ES-I3 (cell line): ENCODE results near the gene UMODL1.

Experiments used
- H3K36me3 ChIP-seq: 2 replicates; pipeline ENCODE4 v1.6.1; 2013; ENCODE audit warnings: mild to moderate bottlenecking, low read length, control low read depth, moderate library complexity; ENCODE audit not compliant: insufficient read depth
- H3K4me1 ChIP-seq: 2 replicates; pipeline ENCODE4 v1.6.1; 2013; ENCODE audit warnings: mild to moderate bottlenecking, control low read depth, low read length; ENCODE audit not compliant: insufficient read depth
- H3K9ac ChIP-seq: 2 replicates; pipeline ENCODE4 v1.6.1; 2013; ENCODE audit warnings: low read depth, mild to moderate bottlenecking, low read length, moderate library complexity
- H3K9me3 ChIP-seq: 2 replicates; pipeline ENCODE4 v1.6.1; 2013; ENCODE audit warnings: mild to moderate bottlenecking, low read length, moderate library complexity; ENCODE audit not compliant: control insufficient read depth, insufficient read depth

UMODL1 gene

GRCh38 chr21:42031816-42032215 lies 39.3 kb upstream of the UMODL1 start:
- Histone ChIP-seq H3K9ac (no peak overlapping the region), H3K9me3 (no peaks in the 10 kb centered on the region), H3K4me1 (no peaks in the 10 kb centered on the region), H3K36me3 (no peaks in the 10 kb centered on the region)

GRCh38 chr21:42032266-42032665 lies 38.9 kb upstream of the UMODL1 start:
- H3K9me3 ChIP-seq: no peaks in the 10 kb centered on the region
- H3K36me3 ChIP-seq: no peaks in the 10 kb centered on the region
- H3K9ac ChIP-seq: no peak overlapping the region
- H3K4me1 ChIP-seq: no peaks in the 10 kb centered on the region

- no peak overlapping the region for H3K9ac ChIP-seq
- H3K9me3 ChIP-seq: no peaks in the 10 kb centered on the region
- H3K4me1 ChIP-seq: no peaks in the 10 kb centered on the region
- H3K36me3 ChIP-seq: no peaks in the 10 kb centered on the region
Observed at GRCh38 chr21:42032968-42033367, 38.1 kb upstream of the UMODL1 start.

GRCh38 chr21:42036313-42036712 lies 34.8 kb upstream of the UMODL1 start:
- H3K36me3 ChIP-seq: no peaks in the 10 kb centered on the region
- no peaks in the 10 kb centered on the region; the same call in 1 of the 2 replicates for H3K9me3 ChIP-seq
- no peak overlapping the region for H3K9ac ChIP-seq
- H3K4me1 ChIP-seq: peaks cover 6% of the 10 kb centered on the region; the same call in 1 of the 2 replicates

DNA sequence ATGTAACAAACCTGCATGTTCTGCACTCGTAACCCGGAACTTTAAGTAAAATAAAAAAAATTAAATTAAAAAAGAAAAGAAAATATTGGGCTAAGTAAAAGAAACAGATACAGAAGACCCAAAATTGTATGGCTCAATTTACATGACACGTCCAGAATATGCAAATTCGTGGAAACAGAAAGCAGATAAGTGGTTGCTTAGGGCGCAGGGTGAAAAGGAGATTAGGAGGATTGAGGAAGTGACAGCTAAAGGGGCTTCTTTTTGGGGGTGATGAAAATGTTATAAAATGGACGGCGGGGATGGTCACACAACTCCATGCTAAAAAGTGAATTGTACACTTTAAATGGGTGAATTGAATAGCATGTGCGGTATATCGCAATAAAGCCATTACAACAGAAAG lies 33.6 kb upstream of the UMODL1 start:
- H3K4me1 ChIP-seq: peaks cover 6% of the 10 kb centered on the region; the same call in 1 of the 2 replicates
- H3K9ac ChIP-seq: no peak overlapping the region
- no peaks in the 10 kb centered on the region; the same call in 1 of the 2 replicates for H3K9me3 ChIP-seq
- no peaks in the 10 kb centered on the region for H3K36me3 ChIP-seq

DNA sequence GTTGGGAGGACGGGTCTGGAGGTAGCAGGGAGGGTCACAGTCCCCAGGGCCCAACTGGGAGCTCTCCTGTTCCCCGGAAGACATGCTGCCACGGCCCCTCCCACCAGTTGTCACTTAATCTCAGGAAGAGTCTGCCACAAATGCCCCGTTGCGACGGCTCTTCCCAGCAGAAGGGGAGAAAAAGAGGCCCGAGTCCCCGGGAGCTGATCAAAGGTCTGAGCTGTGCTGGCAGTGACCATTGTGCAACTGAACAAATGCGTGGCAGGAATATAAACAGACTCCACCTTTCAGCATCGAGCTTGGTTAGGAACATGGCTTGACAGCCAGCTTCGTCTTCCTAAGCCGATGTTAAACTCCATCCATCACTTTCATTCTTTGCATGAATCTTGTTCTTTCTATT lies 33.2 kb upstream of the UMODL1 start:
- H3K36me3 ChIP-seq: no peaks in the 10 kb centered on the region

DNA sequence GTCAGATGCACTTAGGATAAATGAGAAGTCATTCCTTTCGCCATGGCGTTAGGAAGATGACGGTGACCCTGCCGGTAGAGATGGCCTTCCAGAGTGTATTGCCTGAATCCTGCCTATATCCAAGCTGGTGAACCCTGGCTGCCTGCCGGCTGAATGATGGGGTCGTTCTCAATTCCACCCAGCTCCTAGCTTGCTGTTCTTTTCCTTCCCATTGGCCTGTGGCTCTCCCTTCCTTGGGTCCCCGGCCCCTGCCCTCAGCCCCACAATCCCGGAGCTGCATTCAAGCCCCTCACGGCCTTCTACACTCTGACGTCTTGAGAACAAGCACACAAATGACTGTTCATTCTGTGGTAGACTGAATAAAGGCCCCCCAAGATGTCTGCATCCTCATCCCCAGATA lies 32.7 kb upstream of the UMODL1 start:
- Histone ChIP-seq H3K36me3 (no peaks in the 10 kb centered on the region), H3K9me3 (no peaks in the 10 kb centered on the region; the same call in 1 of the 2 replicates), H3K9ac (no peak overlapping the region), H3K4me1 (peaks cover 6% of the 10 kb centered on the region; the same call in 1 of the 2 replicates)

More for the DNA sequence above, 33.2 kb upstream of the UMODL1 start:
- Histone ChIP-seq H3K9me3 (no peaks in the 10 kb centered on the region; the same call in 1 of the 2 replicates), H3K4me1 (peaks cover 6% of the 10 kb centered on the region; the same call in 1 of the 2 replicates), H3K9ac (no peak overlapping the region)

GRCh38 chr21:42038826-42039425 lies 32.2 kb upstream of the UMODL1 start:
- Histone ChIP-seq H3K4me1 (peaks cover 6% of the 10 kb centered on the region; the same call in 1 of the 2 replicates), H3K36me3 (no peaks in the 10 kb centered on the region), H3K9ac (no peak overlapping the region), H3K9me3 (no peaks in the 10 kb centered on the region; the same call in 1 of the 2 replicates)

DNA sequence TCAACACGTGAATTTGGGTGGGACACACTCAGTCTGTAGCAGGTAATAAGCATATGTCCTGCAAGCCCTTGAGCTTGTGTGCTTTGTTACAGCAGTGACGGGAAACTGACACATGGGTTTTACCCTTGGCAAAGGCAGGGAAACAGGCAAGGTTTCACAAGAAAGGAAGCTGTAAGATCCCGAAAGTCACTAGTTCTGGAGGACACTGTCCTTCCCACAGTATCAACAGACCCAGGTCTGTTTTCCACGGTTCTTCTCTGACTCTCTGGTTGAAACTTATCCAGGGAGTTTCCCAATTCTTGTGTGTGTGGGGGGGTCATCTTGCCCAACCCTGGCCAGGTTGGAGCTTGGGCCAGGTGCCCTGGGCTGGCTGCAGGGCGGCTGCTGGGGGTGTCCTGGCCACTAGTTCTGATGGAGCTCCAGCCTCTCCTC lies 31.6 kb upstream of the UMODL1 start:
- no peaks in the 10 kb centered on the region; the same call in 1 of the 2 replicates for H3K9me3 ChIP-seq
- H3K4me1 ChIP-seq: peaks cover 6% of the 10 kb centered on the region; the same call in 1 of the 2 replicates
- no peaks in the 10 kb centered on the region for H3K36me3 ChIP-seq
- H3K9ac ChIP-seq: no peak overlapping the region

GRCh38 chr21:42039911-42040351 lies 31.2 kb upstream of the UMODL1 start:
- Histone ChIP-seq H3K36me3 (no peaks in the 10 kb centered on the region), H3K9me3 (no peaks in the 10 kb centered on the region; the same call in 1 of the 2 replicates), H3K9ac (no peak overlapping the region), H3K4me1 (peaks cover 6% of the 10 kb centered on the region; the same call in 1 of the 2 replicates)

DNA sequence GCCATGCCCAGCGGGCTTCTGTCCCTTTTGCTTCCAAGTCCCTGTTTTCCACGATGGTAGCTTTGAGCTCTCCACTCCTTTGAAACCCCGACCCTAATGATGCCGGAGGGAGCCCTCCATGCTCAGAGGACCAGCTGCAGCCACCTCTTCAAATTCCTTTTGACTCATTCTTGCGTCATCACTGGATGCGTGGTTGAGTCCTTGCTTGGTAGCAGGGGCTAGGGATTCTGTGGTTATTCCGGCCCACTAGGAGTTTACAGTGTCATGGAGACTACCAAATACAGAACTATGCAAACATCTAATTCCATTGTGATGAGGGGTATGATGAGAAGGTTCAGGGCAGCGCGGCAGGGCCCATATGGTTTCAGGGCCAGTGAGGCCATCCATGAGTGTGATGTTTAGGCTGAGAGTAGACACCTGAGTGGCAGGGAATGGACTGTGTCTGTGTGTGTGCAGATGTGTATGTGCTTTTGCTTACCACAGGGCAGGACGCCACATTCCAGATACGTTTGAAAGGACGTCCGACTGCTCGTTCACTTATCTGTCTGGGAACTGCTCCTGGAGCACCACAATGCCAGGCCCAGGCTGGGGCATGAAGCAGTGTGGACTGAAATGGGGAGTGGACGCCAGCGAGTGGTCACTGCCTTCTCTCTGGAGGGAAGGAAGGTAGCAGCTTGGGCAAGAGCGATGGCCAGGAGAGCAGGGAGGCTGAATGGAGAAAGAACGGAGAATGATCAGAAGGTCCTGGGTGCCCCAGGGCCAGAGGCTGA lies 30.5 kb upstream of the UMODL1 start:
- Histone ChIP-seq H3K9me3 (no peaks in the 10 kb centered on the region; the same call in 1 of the 2 replicates), H3K4me1 (peaks cover 6% of the 10 kb centered on the region; the same call in 1 of the 2 replicates), H3K36me3 (no peaks in the 10 kb centered on the region), H3K9ac (no peak overlapping the region)

- Histone ChIP-seq H3K4me1 (peaks cover 6% of the 10 kb centered on the region; the same call in 1 of the 2 replicates), H3K9me3 (no peaks in the 10 kb centered on the region; the same call in 1 of the 2 replicates), H3K9ac (no peak overlapping the region), H3K36me3 (no peaks in the 10 kb centered on the region)
Observed at GRCh38 chr21:42041246-42041645, 29.9 kb upstream of the UMODL1 start.

DNA sequence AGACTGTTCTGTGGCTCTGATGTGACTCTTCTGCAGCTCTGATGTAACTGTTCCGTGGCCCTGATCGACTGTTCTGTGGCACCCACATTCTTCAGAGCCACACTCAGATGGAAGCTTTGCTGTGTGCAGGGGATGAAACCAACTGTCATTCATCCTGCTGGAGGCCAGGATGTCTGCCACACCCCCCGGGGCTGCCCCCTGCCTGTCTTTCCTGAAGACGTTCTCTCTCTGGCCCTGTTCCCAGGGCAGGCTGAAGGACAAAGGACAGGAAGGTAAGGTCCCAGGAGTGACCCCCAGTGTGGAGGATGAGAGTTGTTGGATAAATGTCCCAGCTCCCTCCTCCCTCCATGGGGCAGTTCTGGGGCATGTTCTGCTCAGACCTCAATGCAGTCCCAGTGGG lies 29.4 kb upstream of the UMODL1 start:
- H3K4me1 ChIP-seq: peaks cover 6% of the 10 kb centered on the region; the same call in 1 of the 2 replicates
- no peaks in the 10 kb centered on the region; the same call in 1 of the 2 replicates for H3K9me3 ChIP-seq
- no peak overlapping the region for H3K9ac ChIP-seq
- H3K36me3 ChIP-seq: no peaks in the 10 kb centered on the region

DNA sequence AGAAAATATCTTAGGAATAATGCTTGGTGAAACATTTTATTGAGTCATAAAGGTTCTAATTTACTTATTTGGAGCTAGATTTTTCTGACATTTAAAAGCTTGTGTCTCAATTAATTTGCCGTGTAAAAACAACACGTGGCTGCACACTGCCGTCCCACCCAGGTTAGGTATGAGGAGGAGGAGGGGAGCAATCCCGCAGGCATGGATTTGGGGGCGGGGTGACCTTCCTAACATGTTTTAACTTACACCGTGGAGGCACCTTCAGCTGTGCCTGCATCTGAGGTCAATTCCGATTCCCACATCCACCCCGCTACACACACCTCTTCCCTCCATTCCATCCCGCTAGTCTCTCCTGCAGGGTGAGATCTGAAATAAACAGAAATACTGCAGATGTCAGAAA lies 28.5 kb upstream of the UMODL1 start:
- H3K9me3 ChIP-seq: no peaks in the 10 kb centered on the region; the same call in 1 of the 2 replicates
- H3K4me1 ChIP-seq: peaks cover 6% of the 10 kb centered on the region; the same call in 1 of the 2 replicates
- no peak overlapping the region for H3K9ac ChIP-seq
- no peaks in the 10 kb centered on the region for H3K36me3 ChIP-seq
